T-helper 1 cell (primary cell): ENCODE results near the gene MANEAL.

Experiments used
- DNase-seq, 5 donors: peaks; one replicate each; pipeline ENCODE4 v3.0.0-alpha.2; 2012 to 2020

Gene MANEAL

DNA sequence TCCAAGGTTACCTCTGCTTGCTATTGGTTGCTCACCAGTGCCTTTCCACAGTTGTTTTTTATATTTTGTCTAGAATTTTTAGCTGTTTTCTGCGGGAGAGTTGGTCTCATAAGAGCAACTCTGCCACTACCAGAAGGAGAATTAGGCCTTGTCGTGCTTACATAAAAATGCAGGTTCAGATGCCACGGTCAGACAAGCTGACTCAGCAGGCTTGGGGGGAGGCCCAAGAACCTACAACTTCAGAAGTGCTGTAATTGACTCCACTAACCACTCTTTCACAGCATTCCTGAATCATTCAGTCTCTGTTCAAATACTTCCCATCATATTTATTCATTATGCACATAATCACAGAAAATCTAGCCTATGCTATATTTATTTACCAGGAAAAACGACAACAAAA, 37.5 kb downstream of the MANEAL start:
- no peak for DNase-seq

DNA sequence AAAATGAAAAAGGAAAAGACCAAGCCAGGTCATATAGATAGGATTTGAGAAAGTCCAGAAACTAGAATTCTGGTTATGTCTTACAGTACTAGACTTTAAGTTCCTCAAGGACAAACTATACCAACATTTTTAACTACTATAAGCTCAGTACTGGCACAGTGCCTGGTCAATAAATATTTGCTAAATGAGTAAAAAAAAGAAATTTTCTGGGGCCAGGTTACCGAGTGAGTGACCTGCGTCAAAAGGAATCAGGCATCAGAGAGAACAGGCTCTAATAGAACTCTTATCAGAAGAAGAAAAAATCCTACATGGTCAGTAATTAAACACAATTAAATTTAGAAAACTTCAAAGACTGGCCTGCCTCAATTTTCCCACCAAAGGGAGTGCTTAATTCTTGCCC, 38.2 kb downstream of the MANEAL start:
- DNase-seq: no peak

DNA sequence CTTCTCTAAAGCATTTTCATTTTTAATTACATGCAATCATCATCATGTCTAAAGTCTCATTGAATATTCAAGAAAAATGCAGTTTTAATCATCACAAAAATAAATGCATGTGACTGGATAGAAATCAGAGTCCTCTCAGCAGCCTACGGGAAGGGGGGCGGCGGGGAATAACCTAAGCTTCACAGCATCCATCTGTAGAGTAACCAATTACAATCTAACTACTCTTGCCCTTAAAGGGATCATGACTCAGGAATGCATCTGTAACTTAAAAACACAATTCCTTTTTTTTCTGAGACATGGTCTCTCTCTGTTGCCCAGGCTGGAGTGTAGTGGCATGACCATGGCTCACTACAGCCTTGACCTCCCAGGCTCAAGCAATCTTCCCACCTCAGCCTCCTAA, 43.1 kb downstream of the MANEAL start:
- DNase-seq: no peak

DNA sequence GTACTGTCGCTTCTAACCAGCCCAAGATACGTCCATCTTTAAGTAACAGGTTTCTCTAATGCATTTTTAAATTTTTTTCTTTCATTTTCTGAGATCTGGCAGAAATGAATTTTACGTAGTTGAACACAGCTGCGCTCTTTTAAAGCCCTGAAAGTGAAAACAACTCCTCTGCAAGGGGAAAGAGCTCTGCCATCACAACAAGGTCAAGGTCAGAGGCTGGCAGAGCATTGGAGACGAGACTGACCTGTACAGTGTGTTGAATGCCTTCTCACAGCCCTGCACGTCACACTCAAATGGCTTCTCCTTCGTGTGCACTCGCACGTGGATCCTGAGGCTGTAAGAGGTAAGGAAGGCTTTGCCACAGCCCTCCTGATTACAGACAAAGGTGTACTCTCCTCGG, 46.0 kb downstream of the MANEAL start:
- DNase-seq: no peak

DNA sequence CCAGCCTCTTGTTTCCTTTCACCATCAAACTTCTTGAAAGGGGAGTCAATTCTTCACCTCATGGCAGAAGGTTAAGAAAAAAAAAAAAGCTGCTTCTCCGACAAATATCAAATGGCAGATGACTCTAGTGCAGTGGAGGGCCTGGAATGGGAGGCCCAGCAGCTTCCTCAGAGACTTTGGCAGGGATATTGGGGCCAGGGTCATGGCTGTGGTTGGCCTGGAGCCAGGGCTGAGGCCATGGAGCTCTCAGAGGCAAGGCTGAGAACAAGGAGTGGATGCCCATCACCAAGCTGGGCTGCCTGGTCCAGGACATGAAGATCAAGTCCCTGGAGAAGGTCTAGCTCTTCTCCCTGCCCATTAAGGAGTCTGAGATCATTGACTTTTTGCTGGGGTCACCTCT, 47.1 kb downstream of the MANEAL start:
- no peak for DNase-seq

DNA sequence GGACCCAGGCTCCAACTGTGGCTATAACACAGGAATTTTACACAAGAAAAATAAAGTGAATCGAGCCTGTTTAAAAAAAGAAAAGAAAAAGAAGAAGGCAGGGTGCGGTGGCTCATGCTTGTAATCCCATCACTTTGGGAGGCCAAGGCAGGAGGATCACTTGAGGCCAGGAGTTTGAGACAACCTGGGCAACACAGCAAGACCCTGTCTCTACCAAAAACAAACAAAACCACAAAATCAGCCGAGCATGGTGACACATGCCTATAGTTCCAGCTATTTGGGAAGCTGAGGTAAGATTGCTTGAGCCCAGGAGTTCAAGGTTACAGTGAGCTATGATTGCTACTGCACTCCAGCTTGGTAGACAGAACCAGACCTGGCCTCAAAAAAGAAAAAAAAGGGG, 48.0 kb downstream of the MANEAL start:
- DNase-seq: no peak

DNA sequence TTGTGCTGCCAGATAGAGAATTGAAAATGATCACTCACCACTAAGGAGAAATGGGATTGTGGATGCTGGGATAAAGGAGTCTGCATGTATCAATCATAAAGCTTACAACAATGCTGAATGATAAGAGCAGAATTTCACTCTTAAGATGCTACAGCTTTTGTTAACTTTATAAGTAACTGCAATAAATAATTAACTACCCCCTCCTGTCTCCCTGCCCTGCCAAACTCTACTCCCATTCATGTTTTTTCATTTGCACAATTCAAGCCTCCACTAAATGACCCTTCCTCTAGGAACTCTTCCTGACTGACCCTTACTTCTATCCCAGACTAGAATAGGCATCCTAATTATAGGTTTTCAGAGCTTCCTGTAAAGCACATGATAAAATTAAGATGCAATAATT, 50.9 kb downstream of the MANEAL start:
- no peak for DNase-seq

DNA sequence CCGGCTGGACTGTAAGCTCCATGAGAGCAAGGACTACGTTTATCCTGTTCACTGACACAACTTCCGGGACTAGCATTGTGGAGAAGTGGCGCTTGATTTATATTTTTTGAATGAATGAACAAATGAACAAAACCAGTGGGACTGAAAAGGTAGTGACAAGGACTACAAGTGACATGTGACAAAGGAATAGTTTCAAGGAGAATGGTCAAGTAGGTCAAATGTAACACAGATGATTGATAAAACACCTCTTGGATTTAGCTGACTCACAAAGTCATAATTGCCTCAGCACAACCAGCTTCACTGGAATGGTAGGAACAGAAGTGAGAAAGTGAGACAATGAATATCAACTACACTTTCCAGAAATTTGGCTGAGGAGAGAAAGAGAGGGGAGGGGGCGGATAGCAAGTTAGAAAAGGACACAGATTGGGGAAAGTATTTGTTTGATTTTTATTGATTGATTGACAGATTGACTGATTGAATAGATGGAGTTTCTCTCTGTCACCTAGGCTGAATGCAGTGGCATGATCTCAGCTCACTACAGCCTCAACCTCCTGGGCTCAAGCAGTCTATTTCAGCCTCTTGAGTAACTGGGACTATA, 51.5 kb downstream of the MANEAL start:
- DNase-seq: no peak

DNA sequence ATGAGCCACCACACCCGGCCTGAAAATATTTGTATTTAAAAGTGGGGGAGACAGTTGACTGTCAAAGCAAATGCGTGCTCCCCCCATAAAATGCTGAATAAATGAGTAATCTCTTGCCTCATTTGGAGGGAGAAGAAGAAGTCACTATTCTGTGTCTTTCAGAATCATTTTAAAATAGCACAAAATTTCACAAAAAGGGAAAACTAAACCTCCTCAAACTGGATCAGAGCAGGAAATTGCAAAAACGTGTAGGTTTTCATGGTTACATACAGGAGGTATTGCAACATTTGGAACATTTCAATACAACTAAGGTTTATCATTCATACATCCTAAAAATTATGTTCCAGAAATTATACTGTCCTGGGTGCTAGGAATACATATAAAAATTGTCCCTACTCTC, 52.1 kb downstream of the MANEAL start:
- DNase-seq: no peak

DNA sequence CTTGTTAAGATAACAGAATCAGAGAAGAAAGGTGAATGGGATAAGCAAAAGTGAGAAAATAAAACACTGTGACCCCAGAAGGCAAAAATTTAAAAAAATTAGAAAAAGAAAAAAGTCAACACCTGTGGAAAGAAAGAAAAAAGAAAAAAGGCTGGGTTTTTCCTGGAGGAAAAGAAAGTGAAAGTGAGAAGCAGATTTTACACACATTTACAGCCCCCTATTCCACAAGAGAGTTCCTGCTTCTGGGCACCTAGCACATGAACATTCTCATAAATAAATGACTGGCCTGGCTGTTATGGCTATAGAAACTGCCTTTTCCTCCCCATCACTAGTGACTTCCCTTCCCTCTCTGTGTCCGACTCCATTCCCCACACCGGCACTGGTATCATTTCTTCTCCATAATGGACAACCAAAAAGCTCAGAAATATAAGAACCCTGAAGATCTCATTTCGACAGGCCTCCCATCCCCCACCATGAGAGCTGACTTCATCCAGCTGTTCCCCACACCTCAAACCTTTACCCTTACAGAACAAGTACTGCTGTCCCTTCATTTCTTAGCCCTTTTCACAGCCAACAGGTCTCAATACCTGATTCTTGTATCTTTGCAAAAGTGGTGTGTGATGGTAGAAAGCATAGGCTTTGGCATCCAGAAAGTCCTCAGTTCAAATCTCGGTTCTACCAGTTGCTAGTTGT, 53.1 kb downstream of the MANEAL start:
- no peak for DNase-seq

DNA sequence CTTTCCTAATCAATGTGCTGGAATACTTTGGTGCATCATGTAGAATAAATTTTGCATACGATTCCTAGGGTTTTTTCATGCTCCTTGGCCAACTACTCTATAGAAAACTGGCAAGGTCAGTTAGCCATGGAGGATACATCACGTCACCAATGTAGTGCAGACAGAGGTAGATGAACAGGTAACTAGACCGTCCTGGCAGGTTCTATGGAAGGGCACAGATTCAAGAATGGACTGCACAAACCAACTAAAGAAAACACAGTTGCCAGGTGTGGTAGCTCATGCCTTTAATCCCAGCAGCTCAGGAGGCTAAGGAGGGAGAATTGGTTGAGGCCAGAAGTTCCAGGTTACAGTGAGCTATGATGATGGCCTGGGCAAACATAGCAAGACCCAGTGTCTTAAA, 55.8 kb downstream of the MANEAL start:
- DNase-seq: no peak

DNA sequence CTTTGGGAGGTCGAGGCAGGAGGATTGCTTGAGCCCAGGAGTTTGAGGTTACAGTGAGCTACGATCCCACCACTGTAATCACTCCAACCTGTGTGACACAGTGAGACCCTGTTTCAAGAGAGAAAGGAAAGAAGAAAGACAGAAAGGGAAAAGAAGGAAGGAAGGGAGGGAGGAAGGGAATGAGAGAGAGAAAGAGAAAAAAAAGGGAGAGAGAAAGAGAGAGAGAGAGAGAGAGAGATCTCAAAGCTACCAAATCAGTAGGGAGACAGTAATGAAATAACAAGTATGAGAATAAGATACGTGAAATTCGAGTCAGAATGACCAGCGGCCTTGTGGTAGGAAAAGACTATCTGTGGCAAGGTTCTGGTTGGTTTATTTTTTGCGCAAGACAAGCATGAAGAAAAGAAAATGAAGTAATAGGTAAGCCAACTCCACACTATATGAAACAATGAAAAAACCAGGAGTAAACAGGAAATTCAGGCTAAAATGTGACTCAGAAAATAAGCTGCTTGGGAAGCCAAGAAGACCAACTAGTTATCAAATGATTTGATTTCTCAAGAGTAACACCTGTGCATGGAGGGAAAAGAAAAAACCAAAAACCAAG, 56.8 kb downstream of the MANEAL start:
- no peak for DNase-seq
